IPS-18c (cell line): Measurements from ENCODE around the gene PAPLN.
A peak's percentile ranks its signal among the peaks of the same experiment; 100 is the strongest.

ENCODE experiments used
- H3K4me3 ChIP-seq: 2 replicates; pipeline ENCODE4 v1.7.0; 2013; ENCODE audit warnings: low read depth, mild to moderate bottlenecking, low read length, moderate library complexity; ENCODE audit not compliant: insufficient read depth
- H3K9me3 ChIP-seq: one replicate; pipeline ENCODE4 v1.6.1; 2013; ENCODE audit warnings: mild to moderate bottlenecking, low read length, moderate library complexity; ENCODE audit not compliant: control insufficient read depth, insufficient read depth

PAPLN gene

GRCh38 chr14:73239393-73240241 lies 2.3 kb downstream of the PAPLN start:
- H3K9me3 ChIP-seq, result no peaks in the 10 kb centered on the region
- H3K4me3 ChIP-seq, result peak overlapping the region; percentile 41

GRCh38 chr14:73240816-73241480 lies 3.6 kb downstream of the PAPLN start:
- no peaks in the 10 kb centered on the region for H3K9me3 ChIP-seq
- no peak overlapping the region for H3K4me3 ChIP-seq

GRCh38 chr14:73241481-73242165 lies 4.3 kb downstream of the PAPLN start:
- Histone ChIP-seq H3K9me3 (no peaks in the 10 kb centered on the region), H3K4me3 (no peak overlapping the region)

- no peak overlapping the region for H3K4me3 ChIP-seq
Measured at GRCh38 chr14:73242357-73242901, 5.1 kb downstream of the PAPLN start.

GRCh38 chr14:73243341-73243740 lies 6.0 kb downstream of the PAPLN start:
- Histone ChIP-seq H3K4me3 (no peak overlapping the region), H3K9me3 (no peaks in the 10 kb centered on the region)

More at GRCh38 chr14:73242357-73242901, 5.1 kb downstream of the PAPLN start:
- H3K9me3 ChIP-seq, result no peaks in the 10 kb centered on the region

- no peaks in the 10 kb centered on the region for H3K9me3 ChIP-seq
- H3K4me3 ChIP-seq, result no peak overlapping the region
Measured at GRCh38 chr14:73243748-73244147, 6.4 kb downstream of the PAPLN start.

GRCh38 chr14:73244541-73245290 lies 7.4 kb downstream of the PAPLN start:
- Histone ChIP-seq H3K4me3 (no peak overlapping the region), H3K9me3 (no peaks in the 10 kb centered on the region)

- no peaks in the 10 kb centered on the region for H3K9me3 ChIP-seq
- H3K4me3 ChIP-seq, result peak overlapping the region; percentile 20; the same call in 1 of the 2 replicates
Measured at GRCh38 chr14:73245480-73246325, 8.4 kb downstream of the PAPLN start.

- H3K4me3 ChIP-seq, result no peak overlapping the region
Measured at GRCh38 chr14:73246387-73247150, 9.3 kb downstream of the PAPLN start.

GRCh38 chr14:73248108-73248868 lies 11.0 kb downstream of the PAPLN start:
- Histone ChIP-seq H3K4me3 (no peak overlapping the region), H3K9me3 (no peaks in the 10 kb centered on the region)

More at GRCh38 chr14:73246387-73247150, 9.3 kb downstream of the PAPLN start:
- no peaks in the 10 kb centered on the region for H3K9me3 ChIP-seq

GRCh38 chr14:73249108-73249507 lies 11.8 kb downstream of the PAPLN start:
- H3K9me3 ChIP-seq, result no peaks in the 10 kb centered on the region
- no peak overlapping the region for H3K4me3 ChIP-seq

GRCh38 chr14:73249564-73250316 lies 12.4 kb downstream of the PAPLN start:
- Histone ChIP-seq H3K4me3 (no peak overlapping the region), H3K9me3 (no peaks in the 10 kb centered on the region)

- Histone ChIP-seq H3K9me3 (no peaks in the 10 kb centered on the region), H3K4me3 (no peak overlapping the region)
Measured at GRCh38 chr14:73250317-73250713, 13.0 kb downstream of the PAPLN start.

GRCh38 chr14:73250781-73251500 lies 13.6 kb downstream of the PAPLN start:
- no peak overlapping the region for H3K4me3 ChIP-seq
- H3K9me3 ChIP-seq, result no peaks in the 10 kb centered on the region
